Measurements from ENCODE around the gene AIFM3.

Gene AIFM3

GRCh38 chr22:20977019-20977418 is 10.0 kb downstream of the AIFM3 start:
- no peak for TF ChIP-seq CTCF (IDR thresholded peaks at IDR 0.05; ENCODE audit: low read depth, low read length, missing control alignments)
- Histone ChIP-seq H3K27ac (no peak overlapping the region), H3K36me3 (replicated peaks) (no peaks in the 10 kb centered on the region), H3K4me3 (ENCODE audit: low read depth, low read length) (no peak overlapping the region), H3K27me3 (replicated peaks) (peaks cover 2% of the 10 kb centered on the region)
- no peak for DNase-seq
- in situ Hi-C loops (cut with HindIII; ENCODE audit: low pct_ligation_motif_present, low sequenced_read_pairs), result no loop called here

DNA sequence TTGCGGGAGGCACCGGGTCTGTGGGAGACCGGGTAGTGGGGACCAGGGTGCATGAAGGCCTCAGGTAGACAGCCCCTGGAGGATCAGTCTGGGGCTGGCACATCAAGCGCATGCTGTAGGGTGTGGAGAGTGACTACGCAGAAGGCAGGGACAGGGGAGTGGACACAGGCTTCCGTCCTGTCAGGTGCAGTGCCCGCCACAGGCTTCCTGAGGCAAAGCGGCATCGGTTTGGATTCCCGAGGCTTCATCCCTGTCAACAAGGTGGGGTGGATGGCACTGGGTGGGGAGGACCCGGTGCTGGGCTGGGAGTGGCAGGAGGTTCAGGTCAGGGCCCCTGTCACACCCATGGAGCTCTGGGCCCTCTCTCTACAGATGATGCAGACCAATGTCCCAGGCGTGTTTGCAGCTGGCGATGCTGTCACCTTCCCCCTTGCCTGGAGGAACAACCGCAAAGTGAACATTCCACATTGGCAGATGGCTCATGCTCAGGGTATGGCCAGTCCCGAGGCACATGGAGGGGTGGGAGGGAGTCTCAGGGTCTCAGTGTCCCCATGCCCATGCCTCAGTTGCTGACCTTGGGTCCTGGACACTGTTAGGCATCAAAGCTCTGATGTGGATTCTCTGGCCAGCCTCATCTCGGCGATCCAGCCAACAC is 10.6 kb downstream of the AIFM3 start:
- Histone ChIP-seq H3K36me3 (replicated peaks) (no peaks in the 10 kb centered on the region), H3K27ac (no peak overlapping the region), H3K27me3 (replicated peaks) (peaks cover 2% of the 10 kb centered on the region), H3K4me3 (ENCODE audit: low read depth, low read length) (no peak overlapping the region)
- in situ Hi-C loops (cut with HindIII; ENCODE audit: low pct_ligation_motif_present, low sequenced_read_pairs), result no loop called here
- no peak for DNase-seq
- no peak for TF ChIP-seq CTCF (IDR thresholded peaks at IDR 0.05; ENCODE audit: low read depth, low read length, missing control alignments)

DNA sequence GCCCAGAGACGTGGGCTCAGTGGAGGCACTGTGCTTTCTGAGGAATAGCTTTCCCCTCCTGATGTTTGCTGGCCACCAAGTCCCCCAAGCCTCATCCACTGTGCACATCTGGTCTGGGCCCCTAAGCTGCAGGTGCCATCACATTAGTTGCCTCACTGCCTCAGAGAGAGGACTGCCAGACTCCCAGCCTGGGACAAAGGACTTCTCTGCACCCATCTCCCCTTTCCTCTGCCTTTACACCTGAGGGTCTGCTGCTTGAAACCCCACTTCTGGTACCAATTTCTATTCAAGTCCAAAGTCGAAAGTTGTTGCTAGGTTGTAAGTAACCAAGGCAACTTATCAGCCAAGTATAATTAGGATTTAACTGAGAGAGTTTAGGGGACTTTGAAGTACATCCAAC is 11.4 kb downstream of the AIFM3 start:
- H3K27me3 ChIP-seq (replicated peaks), result peaks cover 2% of the 10 kb centered on the region
- TF ChIP-seq CTCF (IDR thresholded peaks at IDR 0.05; ENCODE audit: low read depth, low read length, missing control alignments), result no peak
- H3K4me3 ChIP-seq (ENCODE audit: low read depth, low read length), result no peak overlapping the region
- H3K36me3 ChIP-seq (replicated peaks), result peaks cover 1% of the 10 kb centered on the region
- DNase-seq, result no peak
- H3K27ac ChIP-seq, result no peak overlapping the region
- in situ Hi-C loops (cut with HindIII; ENCODE audit: low pct_ligation_motif_present, low sequenced_read_pairs), result no loop called here

DNA sequence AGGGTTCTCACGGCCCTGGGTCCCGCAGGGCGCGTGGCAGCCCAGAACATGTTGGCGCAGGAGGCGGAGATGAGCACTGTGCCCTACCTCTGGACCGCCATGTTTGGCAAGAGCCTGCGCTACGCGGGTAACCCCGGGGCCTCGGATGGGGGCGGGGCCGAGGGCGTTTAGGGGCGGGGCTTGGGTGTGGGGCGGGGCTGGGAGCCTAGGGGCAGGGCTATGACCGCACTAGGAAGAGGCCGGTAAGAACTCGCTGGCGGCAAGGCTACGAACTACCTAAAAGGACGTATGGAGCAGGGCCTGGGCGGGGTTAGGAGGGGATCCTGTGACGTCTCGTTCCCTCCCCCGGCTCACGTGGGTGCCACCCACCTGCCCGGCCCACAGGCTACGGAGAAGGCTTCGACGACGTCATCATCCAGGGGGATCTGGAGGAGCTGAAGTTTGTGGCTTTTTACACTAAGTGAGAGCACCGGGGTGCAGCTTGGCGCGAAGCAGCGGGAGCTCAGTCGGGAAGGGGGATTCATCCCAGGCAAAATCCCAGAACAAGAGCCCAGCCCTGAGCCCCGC is 12.3 kb downstream of the AIFM3 start:
- in situ Hi-C loops (cut with HindIII; ENCODE audit: low pct_ligation_motif_present, low sequenced_read_pairs), result no loop called here
- peaks cover 2% of the 10 kb centered on the region for H3K27me3 ChIP-seq (replicated peaks)
- peak overlapping the region; percentile 29 for H3K4me3 ChIP-seq (ENCODE audit: low read depth, low read length)
- TF ChIP-seq CTCF (IDR thresholded peaks at IDR 0.05; ENCODE audit: low read depth, low read length, missing control alignments), result no peak
- peaks cover 8% of the 10 kb centered on the region for H3K36me3 ChIP-seq (replicated peaks)
- peak; percentile 71 for DNase-seq
- no peak overlapping the region for H3K27ac ChIP-seq

- Histone ChIP-seq H3K4me3 (ENCODE audit: low read depth, low read length) (peak overlapping the region; percentile 29), H3K27ac (no peak overlapping the region), H3K27me3 (replicated peaks) (no peaks in the 10 kb centered on the region), H3K36me3 (replicated peaks) (peaks cover 12% of the 10 kb centered on the region)
- DNase-seq, result no peak
- no peak for TF ChIP-seq CTCF (IDR thresholded peaks at IDR 0.05; ENCODE audit: low read depth, low read length, missing control alignments)
- in situ Hi-C loops (cut with HindIII; ENCODE audit: low pct_ligation_motif_present, low sequenced_read_pairs), result no loop called here
Measured at GRCh38 chr22:20979940-20980453, 12.9 kb downstream of the AIFM3 start.

All from brain microvascular endothelial cell (primary cell).